K562 (cell line): ENCODE results near the gene RAB7A. TPM values are rescaled to one million over a fixed set of nuclear protein-coding genes. Genes with fewer than 3 reads are reported as not detected.

ENCODE experiments used
- BDP1 ChIP-seq: IDR thresholded peaks from 3 replicates; pipeline ENCODE4 v1.6.1; 2011; ENCODE audit not compliant: insufficient read length, insufficient read depth
- CSDE1 ChIP-seq, 2 experiments: fragments of 450-650 bp; IDR thresholded peaks; 2 replicates each; pipeline ENCODE4 v1.6.1; 2016; ENCODE audit warnings: mild to moderate bottlenecking in 1 of 2
- FOXM1 ChIP-seq, 2 experiments: fragments of 450-650 bp in 1 of 2; sonication (generic) in 1 of 2; formaldehyde crosslinking in 1 of 2; IDR thresholded peaks; 2 replicates each; pipeline versions ENCODE4 v1.6.1 to v1.9.0; 2017 to 2022; ENCODE audit warnings: low read depth in 2 of 2, mild to moderate bottlenecking in 2 of 2, missing genetic modification reagents in 1 of 2, moderate library complexity in 1 of 2
- LCOR ChIP-seq: sonication (generic); formaldehyde crosslinking; IDR thresholded peaks from 2 replicates; pipeline ENCODE4 v1.8.0; 2022; ENCODE audit warnings: mild to moderate bottlenecking, missing genetic modification reagents
- MYNN ChIP-seq, 2 experiments: sonication (generic); formaldehyde crosslinking in 1 of 2; IDR thresholded peaks; 2 replicates each; pipeline versions ENCODE4 v1.5.0 to v1.6.1; 2016 to 2020; ENCODE audit warnings: antibody characterized with exemption in 1 of 2, missing genetic modification reagents in 1 of 2
- SMC3 ChIP-seq: conservative IDR thresholded peaks from 2 replicates; pipeline ENCODE4 v1.6.1; 2011; ENCODE audit warnings: low read depth, low read length, improper control_type of control experiment; ENCODE audit not compliant: insufficient read depth
- SREBF2 ChIP-seq: sonication (generic); formaldehyde crosslinking; IDR thresholded peaks from 2 replicates; pipeline ENCODE4 v1.4.0; 2020; ENCODE audit warnings: mild to moderate bottlenecking, missing genetic modification reagents
- TRIM24 ChIP-seq, 2 experiments: fragments of 450-650 bp; IDR thresholded peaks; 2 replicates each; pipeline ENCODE4 v1.6.1; 2016
- ZNF263 ChIP-seq: sonication (generic); formaldehyde crosslinking; IDR thresholded peaks from 2 replicates; pipeline ENCODE4 v1.8.0; 2022; ENCODE audit warnings: mild to moderate bottlenecking, missing genetic modification reagents, borderline replicate concordance
- ZNF57 ChIP-seq: fragments of 450-650 bp; formaldehyde crosslinking; IDR thresholded peaks from 2 replicates; pipeline ENCODE4 v1.4.0; 2020; ENCODE audit warnings: mild to moderate bottlenecking, moderate library complexity
- ZNF785 ChIP-seq: fragments of 250-450 bp; sonication (Bioruptor Pico); IDR thresholded peaks from 2 replicates; pipeline ENCODE4 v1.4.0; 2020; ENCODE audit warnings: mild to moderate bottlenecking
- polyA plus RNA-seq, 8 experiments: library from polyadenylated mRNA; depleted of rRNA in 4 of 8; stranded (reverse) in 5 of 8; unstranded in 3 of 8; fragments of >200 nt; fragmentation: Nextera tagmentation in 2 of 8; fragmentation: Illumina TruSeq in 1 of 8; extraction: Ambion mirVana in 2 of 8; extraction: Trizol in 1 of 8; gene quantifications; 2 replicates each; pipeline versions ENCODE4 v1.2.1 to v1.2.3, GENCODE V29; 2011 to 2014; ENCODE audit warnings: inconsistent platforms in 1 of 8, missing spikeins in 1 of 8
- total RNA-seq, 7 experiments: library from RNA; depleted of rRNA in 6 of 7; stranded (reverse); fragments of >200 nt in 6 of 7; fragmentation: Illumina TruSeq in 2 of 7; extraction: Trizol in 2 of 7; gene quantifications; 2 replicates each; pipeline versions ENCODE4 v1.2.1 to v1.2.3, GENCODE V29; 2011 to 2021; ENCODE audit warnings: low replicate concordance in 1 of 7
- TF ChIP-seq, protein P1 (sequence below), 2 experiments: IDR thresholded peaks in 1 of 2; conservative IDR thresholded peaks in 1 of 2; 2 replicates each; pipeline ENCODE4 v1.6.1; 2016; ENCODE audit warnings: low read depth in 2 of 2, mild to moderate bottlenecking in 1 of 2, missing compliant biosample characterization in 1 of 2, missing genetic modification characterization in 1 of 2, moderate library complexity in 1 of 2
- TF ChIP-seq, protein P2 (sequence below): fragments of 450-650 bp; IDR thresholded peaks from 2 replicates; pipeline ENCODE4 v1.6.1; 2016; ENCODE audit warnings: antibody characterized with exemption
- TF ChIP-seq, protein P3 (sequence below), 2 experiments: fragments of 450-650 bp; formaldehyde crosslinking in 1 of 2; IDR thresholded peaks; 2 replicates each; pipeline versions ENCODE4 v1.4.0 to v1.6.1; 2014 to 2020; ENCODE audit warnings: mild to moderate bottlenecking in 2 of 2, borderline replicate concordance in 1 of 2, low read depth in 1 of 2

RAB7A gene
- total and polyA plus RNA-seq, 9 of the 15 experiments (the other 6 are each of a cell fraction or from before 2014, with no cell fraction given) = 30.9 to 204 (median 72.8) TPM

DNA sequence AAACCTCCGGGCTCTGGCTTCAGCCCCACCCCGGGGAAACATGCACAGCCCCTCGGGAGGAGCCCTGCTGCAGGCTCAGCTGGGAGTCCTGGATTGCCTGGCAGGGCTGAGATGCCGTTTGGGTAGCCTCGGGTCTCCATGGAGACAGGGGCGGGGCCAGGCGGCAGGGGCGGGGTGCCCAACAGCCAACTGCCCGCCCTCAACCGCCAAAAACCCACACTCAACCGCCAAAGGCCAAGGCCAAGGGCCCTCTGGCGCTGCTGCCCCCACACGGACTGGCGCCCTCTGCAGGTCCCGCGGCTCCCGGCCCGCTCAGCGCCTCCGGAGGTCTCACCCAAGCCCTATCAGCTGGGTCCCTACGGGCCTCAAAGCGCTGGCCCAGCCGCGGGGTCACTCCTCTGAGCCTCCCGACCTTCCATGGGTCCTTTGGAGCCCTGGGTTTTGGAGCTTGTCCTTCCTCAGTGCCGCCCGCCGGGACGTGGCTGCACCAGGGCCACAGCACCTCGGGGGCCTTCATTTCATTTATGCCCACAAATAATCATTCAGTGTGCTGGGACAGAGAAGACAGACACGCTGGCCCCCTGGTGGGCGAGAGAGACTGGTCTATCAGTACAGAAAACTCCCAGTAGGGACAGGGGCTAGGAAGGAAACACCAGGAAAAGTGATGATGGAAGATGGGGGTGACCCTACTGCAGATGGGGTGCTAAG lies 119.9 kb downstream of the RAB7A start (continued):
- TF ChIP-seq LCOR (CRISPR knock-in tag) (peak; percentile 72; the same call in 1 of the 2 replicates), ZNF785 (CRISPR knock-in tag) (no peak), SREBF2 (no peak), FOXM1 (IDR thresholded peaks at IDR 0.05; ENCODE audit: low read depth) (no peak), FOXM1 (CRISPR knock-in tag; IDR thresholded peaks at IDR 0.05; ENCODE audit: low read depth) (no peak), CSDE1 (IDR thresholded peaks at IDR 0.05) (no peak), MYNN (IDR thresholded peaks at IDR 0.05) (peak; percentile 58; the same call in 1 of the 2 replicates), MYNN (CRISPR knock-in tag; IDR thresholded peaks at IDR 0.05) (no peak), ZNF57 (CRISPR knock-in tag) (no peak), TRIM24 (IDR thresholded peaks at IDR 0.05) (no peak), ZNF263 (CRISPR knock-in tag) (no peak), BDP1 (no peak), SMC3 (peak; percentile 29; the same call in 1 of the 2 replicates)
- TF ChIP-seq, protein P1, sequence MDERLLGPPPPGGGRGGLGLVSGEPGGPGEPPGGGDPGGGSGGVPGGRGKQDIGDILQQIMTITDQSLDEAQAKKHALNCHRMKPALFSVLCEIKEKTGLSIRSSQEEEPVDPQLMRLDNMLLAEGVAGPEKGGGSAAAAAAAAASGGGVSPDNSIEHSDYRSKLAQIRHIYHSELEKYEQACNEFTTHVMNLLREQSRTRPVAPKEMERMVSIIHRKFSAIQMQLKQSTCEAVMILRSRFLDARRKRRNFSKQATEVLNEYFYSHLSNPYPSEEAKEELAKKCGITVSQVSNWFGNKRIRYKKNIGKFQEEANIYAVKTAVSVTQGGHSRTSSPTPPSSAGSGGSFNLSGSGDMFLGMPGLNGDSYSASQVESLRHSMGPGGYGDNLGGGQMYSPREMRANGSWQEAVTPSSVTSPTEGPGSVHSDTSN (CRISPR knock-in tag; IDR thresholded peaks at IDR 0.05; ENCODE audit: low read depth) = no peak
- TF ChIP-seq, protein P1 (tag; conservative IDR thresholded peaks at IDR 0.05; ENCODE audit: low read depth) = no peak
- TF ChIP-seq, protein P2, sequence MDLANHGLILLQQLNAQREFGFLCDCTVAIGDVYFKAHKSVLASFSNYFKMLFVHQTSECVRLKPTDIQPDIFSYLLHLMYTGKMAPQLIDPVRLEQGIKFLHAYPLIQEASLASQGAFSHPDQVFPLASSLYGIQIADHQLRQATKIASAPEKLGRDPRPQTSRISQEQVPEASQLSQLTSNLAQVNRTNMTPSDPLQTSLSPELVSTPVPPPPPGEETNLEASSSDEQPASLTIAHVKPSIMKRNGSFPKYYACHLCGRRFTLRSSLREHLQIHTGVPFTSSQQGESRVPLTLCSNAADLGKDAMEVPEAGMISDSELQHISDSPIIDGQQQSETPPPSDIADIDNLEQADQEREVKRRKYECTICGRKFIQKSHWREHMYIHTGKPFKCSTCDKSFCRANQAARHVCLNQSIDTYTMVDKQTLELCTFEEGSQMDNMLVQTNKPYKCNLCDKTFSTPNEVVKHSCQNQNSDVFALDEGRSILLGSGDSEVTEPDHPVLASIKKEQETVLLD = 0 out of 2 replicates have a peak, but pooled peaks have one; percentile 31
- TF ChIP-seq, protein P3, sequence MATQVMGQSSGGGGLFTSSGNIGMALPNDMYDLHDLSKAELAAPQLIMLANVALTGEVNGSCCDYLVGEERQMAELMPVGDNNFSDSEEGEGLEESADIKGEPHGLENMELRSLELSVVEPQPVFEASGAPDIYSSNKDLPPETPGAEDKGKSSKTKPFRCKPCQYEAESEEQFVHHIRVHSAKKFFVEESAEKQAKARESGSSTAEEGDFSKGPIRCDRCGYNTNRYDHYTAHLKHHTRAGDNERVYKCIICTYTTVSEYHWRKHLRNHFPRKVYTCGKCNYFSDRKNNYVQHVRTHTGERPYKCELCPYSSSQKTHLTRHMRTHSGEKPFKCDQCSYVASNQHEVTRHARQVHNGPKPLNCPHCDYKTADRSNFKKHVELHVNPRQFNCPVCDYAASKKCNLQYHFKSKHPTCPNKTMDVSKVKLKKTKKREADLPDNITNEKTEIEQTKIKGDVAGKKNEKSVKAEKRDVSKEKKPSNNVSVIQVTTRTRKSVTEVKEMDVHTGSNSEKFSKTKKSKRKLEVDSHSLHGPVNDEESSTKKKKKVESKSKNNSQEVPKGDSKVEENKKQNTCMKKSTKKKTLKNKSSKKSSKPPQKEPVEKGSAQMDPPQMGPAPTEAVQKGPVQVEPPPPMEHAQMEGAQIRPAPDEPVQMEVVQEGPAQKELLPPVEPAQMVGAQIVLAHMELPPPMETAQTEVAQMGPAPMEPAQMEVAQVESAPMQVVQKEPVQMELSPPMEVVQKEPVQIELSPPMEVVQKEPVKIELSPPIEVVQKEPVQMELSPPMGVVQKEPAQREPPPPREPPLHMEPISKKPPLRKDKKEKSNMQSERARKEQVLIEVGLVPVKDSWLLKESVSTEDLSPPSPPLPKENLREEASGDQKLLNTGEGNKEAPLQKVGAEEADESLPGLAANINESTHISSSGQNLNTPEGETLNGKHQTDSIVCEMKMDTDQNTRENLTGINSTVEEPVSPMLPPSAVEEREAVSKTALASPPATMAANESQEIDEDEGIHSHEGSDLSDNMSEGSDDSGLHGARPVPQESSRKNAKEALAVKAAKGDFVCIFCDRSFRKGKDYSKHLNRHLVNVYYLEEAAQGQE (IDR thresholded peaks at IDR 0.05; ENCODE audit: borderline replicate concordance) = peak; percentile 53; the same call in 1 of the 2 replicates
- TF ChIP-seq, protein P3 (CRISPR knock-in tag; IDR thresholded peaks at IDR 0.05; ENCODE audit: low read depth) = no peak
